ENCODE results near the gene PTER.
A peak's percentile ranks its signal among the peaks of the same experiment; 100 is the strongest.

Gene PTER, protein sequence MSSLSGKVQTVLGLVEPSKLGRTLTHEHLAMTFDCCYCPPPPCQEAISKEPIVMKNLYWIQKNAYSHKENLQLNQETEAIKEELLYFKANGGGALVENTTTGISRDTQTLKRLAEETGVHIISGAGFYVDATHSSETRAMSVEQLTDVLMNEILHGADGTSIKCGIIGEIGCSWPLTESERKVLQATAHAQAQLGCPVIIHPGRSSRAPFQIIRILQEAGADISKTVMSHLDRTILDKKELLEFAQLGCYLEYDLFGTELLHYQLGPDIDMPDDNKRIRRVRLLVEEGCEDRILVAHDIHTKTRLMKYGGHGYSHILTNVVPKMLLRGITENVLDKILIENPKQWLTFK

DNA sequence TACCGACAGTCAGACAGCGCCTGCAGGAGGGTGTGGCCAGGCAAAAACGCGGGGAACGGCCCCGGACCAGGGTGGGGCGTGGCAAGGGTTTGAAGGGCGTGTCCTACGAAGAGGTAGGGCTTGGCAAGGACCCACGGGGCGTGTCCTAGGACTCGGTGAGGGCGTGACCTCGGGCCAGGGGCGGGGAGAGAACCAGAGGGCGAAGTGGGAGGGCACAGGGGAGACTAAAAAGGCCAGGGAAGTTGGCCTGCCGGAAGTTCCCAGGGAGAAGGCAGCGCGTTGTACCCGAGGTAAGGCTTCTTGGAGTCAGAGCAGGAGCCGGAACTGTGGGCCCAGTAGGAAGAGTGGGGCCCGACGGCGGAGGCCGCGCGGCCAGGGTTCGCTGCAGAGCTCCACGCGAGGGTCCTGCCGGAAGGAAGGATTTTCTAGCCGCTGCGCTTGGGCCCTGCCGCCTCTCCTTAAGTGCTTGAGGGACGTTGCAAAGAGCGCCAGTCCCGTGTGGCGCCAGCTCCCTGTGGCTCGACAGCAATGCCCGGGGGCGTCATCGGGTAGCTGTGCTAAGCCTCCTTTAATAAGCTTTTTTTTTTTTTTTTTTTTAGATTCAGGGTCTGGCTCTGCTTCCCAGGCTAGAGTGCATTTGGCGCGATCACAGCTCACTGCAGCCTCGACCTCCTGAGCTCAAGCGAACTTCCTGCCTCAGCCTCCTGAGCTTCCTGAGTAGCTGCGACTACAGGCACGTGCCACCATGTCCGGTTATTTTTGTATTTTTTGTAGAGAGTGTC, at the start of gene PTER:
PTER (plus strand) TSS at position 253 of the 782 bp plus-strand sequence. CDS start 47,375 bp downstream, outside the sequence.
- peak; percentile 93 to 98 for DNase-seq (ENCODE audit: low read depth in 1 of 2, low spot score in 1 of 2)

DNA sequence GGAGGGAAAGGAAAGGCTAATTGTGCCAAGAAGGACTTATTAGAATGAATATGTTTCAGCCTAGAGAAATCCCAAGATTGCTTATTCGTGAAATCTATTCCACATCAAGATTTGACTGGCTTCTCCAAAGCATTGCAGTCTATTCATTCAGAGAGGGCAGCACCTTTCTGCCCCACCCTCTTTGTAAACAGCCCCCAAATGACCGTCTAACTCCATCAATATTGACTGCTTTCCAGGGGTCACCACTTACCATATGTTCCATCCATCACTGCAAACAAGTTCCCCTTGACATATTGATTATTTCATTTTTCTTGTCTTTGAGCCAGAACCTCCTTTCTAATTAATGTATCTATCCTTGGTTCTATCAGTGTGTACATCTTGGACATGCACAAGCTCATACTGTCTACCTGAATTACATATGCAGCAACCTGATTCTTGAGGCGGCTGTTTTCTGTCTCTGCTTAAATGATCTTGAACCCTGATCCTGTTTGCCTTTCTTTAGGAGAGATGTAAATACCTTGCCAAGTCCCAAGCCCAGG, 44.2 kb upstream of the PTER start:
- DNase-seq (ENCODE audit: low read depth in 1 of 2, low spot score in 1 of 2), result no peak

DNA sequence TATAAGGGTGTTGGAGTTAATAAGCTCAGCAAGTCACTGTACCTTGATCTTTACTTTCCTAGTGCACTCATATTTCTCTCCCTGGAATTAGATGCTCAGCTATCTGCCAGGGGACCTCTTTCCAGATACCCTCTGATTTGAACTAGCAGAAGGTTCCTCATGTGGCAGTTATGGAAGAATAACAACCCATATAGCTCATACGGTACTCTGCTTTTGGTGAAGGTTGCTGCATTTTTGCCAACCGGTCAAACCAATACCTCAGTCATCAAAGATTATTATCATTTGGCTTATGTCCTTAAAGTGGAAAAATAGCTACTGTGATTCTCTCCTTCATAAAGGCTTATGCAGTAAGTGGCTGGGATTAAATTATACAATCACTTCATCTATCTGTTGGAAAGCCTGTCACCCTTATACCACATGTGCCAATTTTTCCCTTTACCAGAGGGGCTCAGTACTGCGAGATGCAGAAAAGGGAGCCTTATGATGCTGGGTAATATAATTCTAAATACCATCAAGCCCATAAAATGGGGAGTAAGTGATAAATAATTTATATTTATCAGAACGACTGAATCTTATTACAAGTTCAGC, 43.4 kb upstream of the PTER start:
- DNase-seq (ENCODE audit: low read depth in 1 of 2, low spot score in 1 of 2), result no peak

DNA sequence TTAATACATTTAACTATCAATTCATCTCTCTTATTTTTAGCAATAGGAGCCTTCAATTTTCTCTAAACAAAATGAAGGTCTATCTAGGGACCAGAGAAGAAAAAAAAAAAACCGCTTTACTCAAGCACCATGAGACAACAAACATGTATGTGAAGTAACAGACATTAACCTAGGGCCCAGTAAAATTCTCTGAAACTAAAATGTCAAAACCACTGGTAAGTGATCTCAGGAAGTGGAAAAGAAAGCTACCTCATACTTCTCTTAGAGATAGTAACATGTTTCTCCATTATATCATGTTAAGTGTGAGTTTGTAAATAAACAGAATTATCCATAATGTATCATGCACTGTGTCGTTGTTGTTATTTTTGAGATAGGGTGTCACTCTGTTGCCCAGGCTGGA, 35.4 kb upstream of the PTER start:
- no peak for DNase-seq (ENCODE audit: low read depth in 1 of 2, low spot score in 1 of 2)

DNA sequence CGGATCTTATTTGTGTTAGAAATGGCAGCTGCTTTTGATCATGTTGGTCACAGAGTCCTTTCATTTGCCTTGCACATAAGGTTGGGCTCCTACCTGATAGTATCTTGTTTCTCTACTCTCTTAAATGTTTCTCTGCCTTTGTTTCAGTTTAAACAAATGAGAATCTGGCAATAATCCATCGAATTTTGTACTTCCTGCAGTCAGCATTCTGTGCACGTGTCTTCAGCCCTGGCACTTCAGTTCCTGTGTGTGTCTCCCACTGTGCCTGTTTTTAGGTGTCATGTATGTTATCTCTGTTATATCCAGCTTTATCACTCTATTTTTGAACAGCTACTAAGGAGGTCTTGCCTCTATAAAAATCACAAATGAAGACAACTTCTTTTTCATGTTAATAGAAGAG, 28.4 kb upstream of the PTER start:
- no peak for DNase-seq (ENCODE audit: low read depth in 1 of 2, low spot score in 1 of 2)

DNA sequence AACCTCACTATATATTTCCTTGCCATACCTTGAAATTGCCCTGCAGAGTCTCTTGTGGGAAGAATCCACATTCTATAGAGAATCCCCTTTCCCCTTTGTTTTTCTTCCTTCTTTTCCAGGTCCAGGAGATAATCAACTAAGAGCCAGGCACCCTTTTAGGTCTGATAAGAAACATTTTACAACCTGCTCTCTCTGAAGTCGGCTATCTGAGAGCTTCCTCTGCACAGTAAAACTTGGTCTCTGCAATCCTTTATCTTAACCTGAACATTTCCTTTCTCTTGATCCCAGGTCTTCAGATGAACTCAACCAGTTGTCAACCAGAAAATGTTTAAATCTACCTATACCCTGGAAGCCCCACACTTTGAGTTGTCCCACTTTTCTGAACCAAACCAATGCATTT, 19.5 kb upstream of the PTER start:
- no peak for DNase-seq (ENCODE audit: low read depth in 1 of 2, low spot score in 1 of 2)

DNA sequence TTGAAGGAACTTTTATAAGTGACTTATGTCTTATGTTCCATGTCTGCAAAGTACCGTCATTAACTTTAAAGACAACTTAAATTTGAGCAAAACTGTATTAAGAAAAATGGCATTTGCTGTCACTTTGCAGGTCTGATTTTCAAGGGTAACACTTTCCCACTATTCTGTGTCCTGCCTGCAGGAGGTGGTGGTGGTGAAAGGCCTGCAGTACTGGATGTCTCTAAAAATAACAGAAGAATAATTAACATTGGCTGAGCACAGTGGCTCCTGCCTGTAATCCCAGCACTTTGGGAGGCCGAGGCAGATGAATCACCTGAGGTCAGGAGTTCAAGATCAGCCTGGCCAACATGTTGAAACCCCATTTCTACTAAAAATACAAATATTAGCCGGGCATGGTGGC, 13.2 kb upstream of the PTER start:
- DNase-seq (ENCODE audit: low read depth in 1 of 2, low spot score in 1 of 2), result no peak

DNA sequence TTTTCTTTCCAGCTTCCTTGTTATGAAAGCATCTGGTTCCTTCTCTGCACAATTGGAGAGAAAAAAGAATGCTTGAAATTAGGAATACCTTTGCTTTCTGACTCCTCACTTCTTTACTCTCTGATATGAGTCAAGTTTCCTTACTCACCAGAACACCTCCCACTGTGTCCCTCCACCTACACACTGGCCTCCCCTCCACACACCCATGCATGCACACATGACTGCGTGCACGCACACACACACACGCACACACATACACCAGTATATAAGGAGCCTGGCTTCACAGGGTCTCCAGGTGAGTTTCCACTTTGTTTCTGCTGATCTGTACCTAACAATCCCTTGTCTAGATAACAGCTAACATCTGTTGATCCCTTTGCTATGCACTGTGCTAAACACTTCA, 11.4 kb upstream of the PTER start:
- no peak for DNase-seq (ENCODE audit: low read depth in 1 of 2, low spot score in 1 of 2)

DNA sequence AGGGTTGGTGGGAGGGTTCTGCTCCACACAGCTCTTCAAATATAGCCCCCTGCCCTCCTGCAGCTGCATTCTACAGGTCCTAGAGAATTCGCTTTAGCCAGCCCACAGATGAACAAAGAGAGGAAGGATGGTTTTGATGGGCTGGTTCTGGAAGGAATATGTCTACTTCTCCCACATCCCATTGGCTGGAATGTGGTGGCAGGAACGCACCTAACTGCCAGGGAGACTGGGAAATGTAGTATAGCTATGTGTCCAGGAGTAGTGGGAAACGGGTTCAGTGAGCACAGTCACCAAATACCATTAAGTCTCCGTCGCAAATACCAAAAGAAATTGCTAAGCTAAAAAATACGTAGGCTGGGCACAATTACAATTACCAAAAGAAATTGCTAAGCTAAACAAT, 7.3 kb upstream of the PTER start:
- no peak for DNase-seq (ENCODE audit: low read depth in 1 of 2, low spot score in 1 of 2)

DNA sequence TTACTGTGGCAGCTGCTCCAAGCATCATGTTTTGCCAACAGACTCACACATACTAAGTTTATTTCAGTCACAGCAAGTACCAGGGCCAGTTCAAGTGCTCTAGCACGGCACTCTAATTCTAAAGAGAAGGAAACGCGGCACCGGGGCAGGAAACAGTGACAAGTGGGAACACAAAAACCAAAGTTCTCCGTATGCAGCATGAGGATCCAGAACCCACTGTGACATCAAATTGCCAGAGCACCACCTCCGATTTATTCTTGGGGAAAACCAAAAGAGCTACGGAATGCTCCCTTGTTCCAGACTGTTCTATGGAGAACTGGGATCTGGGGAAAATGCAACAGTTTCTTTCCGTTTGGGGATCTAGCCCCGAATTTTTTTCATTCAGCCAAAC, 448 bp upstream of the PTER start:
- DNase-seq (ENCODE audit: low read depth in 1 of 2, low spot score in 1 of 2), result no peak

DNA sequence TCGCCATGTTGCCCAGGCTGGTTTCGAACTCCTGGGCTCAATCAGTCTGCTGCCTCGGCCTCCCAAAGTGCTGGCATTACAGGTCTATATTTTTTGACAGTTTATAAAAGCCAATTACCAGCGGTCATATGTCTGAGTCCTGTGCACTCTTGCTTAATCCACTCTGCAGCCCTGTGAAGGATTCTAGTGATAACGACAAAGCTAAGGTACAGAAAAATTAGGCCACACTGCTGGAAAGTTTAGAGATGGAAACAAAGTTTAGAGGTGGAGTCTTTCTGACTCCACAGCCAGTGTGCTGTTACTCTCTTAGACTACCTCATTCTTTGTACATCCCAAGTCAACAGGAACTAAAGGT, 707 bp downstream of the PTER start:
- no peak for DNase-seq (ENCODE audit: low read depth in 1 of 2, low spot score in 1 of 2)

DNA sequence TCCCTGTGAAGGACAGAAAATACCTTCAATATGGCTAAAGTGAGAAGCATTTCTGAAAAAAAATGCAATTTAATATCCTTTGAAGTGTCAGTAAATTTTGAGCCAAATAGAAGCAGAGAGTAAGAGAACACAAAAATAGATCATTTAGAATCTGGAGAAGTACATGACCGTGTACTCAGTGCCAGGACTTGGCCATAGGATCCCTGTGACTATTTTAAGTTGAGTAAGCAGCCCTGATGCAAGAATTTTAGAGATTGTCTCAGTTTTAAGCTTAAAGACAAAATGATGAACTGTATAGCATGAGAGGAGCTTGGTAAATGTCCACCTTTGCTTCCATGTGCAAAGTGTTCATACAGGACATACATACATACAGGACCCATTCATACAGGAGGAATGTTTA, 2.5 kb downstream of the PTER start:
- no peak for DNase-seq (ENCODE audit: low read depth in 1 of 2, low spot score in 1 of 2)

DNA sequence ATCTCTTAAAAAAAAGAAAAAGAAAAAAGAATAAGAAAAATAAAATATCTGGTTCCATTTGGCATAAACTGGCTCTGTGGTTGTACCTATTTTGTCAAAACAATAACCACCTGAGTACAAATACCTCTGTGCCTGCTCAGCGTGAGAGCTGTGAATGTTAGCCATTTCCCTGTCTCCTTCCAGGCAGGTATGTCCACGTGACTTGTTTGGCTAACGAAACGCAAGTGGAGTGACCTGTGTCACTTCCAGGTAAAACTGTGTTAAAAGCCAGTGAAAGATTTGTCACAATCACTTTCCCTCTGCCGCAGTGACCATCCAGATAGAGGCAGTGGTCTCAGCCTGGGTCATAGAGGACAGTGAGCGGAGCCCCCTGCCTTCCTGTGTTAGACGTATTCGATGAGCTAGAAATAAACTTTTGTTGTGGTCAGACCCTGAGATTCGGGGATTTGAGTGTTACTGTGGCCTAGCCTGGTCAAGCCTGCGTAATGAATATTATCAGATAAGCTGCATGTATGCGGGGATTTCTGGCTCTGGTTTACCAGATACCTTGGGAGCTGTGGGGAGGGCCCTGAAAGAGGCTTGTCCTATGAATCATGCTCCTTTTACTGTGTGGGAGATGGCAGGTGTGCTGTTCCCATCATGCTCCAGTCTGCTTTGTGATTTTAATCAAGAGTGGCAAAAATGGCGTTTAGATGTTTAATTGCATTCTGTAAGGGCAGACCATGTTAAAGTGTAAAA, 3.8 kb downstream of the PTER start:
- DNase-seq (ENCODE audit: low read depth in 1 of 2, low spot score in 1 of 2), result no peak

DNA sequence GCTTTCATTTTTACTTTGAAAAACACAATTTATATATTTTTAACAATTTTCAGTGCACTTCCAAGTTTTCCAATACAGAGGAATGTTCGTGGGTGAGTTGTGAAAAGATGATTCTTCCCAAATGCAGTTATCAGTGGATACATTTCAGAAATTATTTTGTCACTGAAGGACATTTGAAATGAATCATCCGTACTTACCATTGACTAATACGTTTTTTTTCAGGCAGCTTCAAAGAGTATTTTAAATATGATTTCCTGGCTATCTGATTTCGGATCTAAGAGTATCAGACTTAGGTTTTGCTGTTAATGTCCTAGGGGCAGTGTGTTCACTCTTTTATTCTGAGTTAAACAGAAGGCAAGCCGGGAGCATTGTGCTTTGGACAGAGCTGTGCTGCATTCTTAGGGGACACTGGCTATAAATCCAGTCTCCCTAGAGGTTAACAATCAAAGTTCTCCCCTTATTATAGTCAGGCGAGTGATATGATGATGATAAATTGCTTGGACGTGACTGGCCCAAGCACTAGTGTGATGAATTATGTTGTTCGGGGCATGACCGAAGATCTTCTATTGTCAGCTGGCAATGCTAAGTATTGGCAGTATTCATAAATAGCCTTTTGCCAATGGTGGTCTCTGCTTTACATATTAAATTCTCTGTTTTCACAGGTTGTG, 4.5 kb downstream of the PTER start:
- no peak for DNase-seq (ENCODE audit: low read depth in 1 of 2, low spot score in 1 of 2)

DNA sequence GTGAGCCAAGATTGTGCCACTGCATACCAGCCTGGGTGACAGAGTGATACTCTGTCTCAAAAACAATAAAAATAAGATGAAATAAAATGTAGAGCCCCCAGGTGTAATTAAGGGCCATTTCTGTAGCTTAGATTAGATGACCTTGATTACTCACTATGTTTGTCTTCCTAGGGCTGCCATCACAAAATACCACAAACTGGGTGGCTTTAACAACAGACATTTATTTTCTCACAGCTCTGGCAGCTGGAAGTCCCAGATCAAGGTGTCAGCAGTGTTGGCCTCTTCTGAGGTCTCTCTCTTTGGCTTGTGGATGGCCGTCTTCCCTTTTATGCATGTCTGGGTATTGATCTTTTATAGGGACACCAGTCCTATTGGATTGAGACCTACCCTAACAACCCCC, 6.1 kb downstream of the PTER start:
- no peak for DNase-seq (ENCODE audit: low read depth in 1 of 2, low spot score in 1 of 2)

DNA sequence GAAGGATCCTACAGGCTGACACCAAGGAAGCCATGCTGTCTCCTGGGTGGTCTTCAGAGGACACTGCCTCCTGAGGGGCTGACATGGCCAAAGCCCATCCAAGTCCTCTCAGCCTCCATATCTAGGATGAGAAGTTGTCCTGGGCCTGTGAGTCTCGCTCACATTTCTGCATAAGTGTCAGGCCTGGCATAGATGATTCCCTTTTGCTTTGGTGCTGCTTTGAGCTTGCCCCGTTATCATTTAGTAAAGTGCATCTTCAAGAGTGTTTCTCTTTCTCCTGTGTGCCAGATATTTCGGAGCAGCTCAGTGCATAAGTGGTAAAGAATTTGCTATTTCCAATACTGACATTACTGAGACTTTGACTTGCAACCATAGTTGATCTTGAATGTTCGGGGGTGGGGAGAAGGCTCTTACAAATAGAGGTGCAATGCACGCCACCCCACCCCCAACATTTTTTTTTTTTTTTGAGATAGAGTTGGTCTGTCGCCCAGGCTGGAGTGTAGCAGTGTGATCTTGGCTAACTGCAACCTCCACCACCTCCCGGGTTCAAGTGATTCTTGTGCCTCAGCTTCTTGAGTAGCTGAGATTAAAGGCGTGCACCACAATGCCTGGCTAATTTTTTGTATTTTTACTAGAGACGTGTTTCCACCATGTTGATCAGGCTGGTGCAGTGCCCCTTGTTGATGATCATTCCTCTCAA, 9.1 kb downstream of the PTER start:
- no peak for DNase-seq (ENCODE audit: low read depth in 1 of 2, low spot score in 1 of 2)

DNA sequence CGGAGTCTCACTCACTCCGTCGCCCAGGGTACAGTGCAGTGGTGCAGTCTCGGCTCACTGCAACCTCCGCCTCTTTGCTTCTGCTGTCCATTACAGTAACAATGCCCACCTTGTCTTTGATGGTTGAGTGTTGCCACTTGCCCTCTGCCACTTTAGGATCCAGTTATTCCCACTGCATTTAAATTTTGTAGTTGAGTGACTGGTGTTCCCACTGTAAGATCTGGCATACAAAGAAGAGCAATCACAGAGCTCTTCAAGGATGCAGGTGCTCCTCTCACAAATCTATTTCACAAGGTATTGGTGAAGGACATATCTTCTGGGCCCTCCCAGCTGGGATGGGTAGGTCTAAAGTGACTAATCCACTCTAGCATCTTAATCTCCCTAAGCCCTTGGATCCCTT, 12.6 kb downstream of the PTER start:
- no peak for DNase-seq (ENCODE audit: low read depth in 1 of 2, low spot score in 1 of 2)

DNA sequence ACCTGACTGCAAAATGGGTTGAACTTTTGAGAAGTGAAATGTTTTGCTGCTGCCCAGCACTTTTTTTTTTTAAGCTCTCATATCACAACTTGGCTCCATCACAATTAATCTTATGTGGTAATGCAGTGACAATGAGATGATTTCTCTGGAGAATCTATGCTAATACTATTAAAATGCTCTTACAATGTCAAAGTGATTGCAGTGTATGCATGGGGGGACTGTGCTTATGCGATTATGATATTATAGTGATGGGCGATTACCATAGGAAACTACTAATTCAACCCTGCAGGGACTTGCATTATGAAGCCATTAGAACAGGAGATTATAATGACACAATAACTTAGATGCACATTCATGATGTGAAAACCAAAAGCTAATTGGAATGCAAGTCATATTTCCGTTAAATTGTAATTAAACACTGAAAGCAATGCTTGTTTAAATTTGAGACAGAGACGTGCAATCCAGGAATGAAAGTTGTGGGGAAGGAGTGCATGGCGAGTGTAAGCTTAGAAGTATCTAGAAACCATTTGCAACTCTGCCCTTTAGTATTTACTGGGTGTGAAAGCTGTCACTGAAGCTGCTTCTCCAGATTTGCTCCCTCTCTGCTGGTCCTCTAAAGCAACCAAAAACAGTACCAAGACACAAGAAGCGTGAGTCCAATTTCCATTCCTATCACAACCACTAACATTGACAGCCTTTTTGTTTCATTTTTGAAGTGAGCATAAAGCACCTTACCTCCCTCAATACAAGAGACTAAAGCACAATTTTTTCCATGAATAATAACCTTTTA, 21.6 kb downstream of the PTER start:
- no peak for DNase-seq (ENCODE audit: low read depth in 1 of 2, low spot score in 1 of 2)

DNA sequence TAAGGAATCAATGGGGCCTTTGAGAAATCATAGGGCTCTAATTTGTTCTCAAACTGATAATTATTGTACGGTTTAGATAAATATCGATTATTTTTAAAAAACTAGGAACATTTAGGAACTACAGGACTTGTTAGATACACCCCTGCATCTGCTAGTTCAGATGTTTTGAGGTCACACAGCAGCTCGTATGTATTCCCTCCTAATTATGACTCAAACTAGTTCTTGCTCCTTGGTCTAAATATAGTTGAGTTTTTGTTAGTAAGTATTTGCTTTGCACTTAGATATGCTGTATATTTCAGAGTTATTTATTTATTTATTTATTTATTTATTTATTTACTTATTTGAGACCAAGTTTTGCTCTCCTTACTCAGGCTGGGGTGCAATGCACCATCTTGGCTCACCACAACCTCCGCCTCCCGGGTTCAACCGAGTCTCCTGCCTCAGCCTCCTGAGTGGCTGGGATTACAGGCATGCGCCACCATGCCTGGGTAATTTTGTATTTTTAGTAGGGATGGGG, 22.7 kb downstream of the PTER start:
- DNase-seq (ENCODE audit: low read depth in 1 of 2, low spot score in 1 of 2), result no peak
